Upper lobe of left lung (tissue), 6 donors: ENCODE measurements around the gene PRKAR1B. TPM values are rescaled to one million over a fixed set of nuclear protein-coding genes. Genes with fewer than 3 reads are reported as not detected.

Experiments used
- ATAC-seq, 2 donors: fragments of 200-7000 bp; cut with Tn5 transposase; one replicate each; pipeline ENCODE4 v1.9.1; 2022; ENCODE audit warnings: mild to moderate bottlenecking in 2 of 2, moderate library complexity in 2 of 2; ENCODE audit not compliant: low FRiP score in 2 of 2
- DNase-seq, 2 donors: peaks; one replicate each; pipeline ENCODE4 v3.0.0-alpha.2; 2019 to 2020
- H3K27ac ChIP-seq, 4 donors: fragments of 200-600 bp; sonication (generic); one replicate each; pipeline ENCODE4 v1.5.1; 2016 to 2019
- H3K27me3 ChIP-seq, 4 donors: fragments of 200-600 bp; sonication (generic); one replicate each; pipeline ENCODE4 v1.5.1; 2017 to 2019
- H3K36me3 ChIP-seq, 4 donors: fragments of 200-600 bp; sonication (generic); one replicate each; pipeline ENCODE4 v1.5.1; 2016 to 2019
- H3K4me1 ChIP-seq, 4 donors: fragments of 200-600 bp; sonication (generic); one replicate each; pipeline ENCODE4 v1.5.1; 2018 to 2019
- H3K4me3 ChIP-seq, 4 donors: fragments of 200-600 bp; sonication (generic); one replicate each; pipeline ENCODE4 v1.5.1; 2017 to 2019; ENCODE audit warnings: mild to moderate bottlenecking in 2 of 4, moderate library complexity in 1 of 4
- H3K9me3 ChIP-seq, 4 donors: fragments of 200-600 bp; sonication (generic); one replicate each; pipeline ENCODE4 v1.5.1; 2018 to 2019
- EP300 ChIP-seq, 4 donors: sonication (generic); formaldehyde crosslinking; IDR thresholded peaks; one replicate each; pipeline ENCODE4 v1.5.1; 2017; ENCODE audit warnings: antibody characterized with exemption in 4 of 4, control low read depth in 2 of 4
- POLR2A ChIP-seq, 4 donors: fragments of 450-650 bp; IDR thresholded peaks; one replicate each; pipeline ENCODE4 v1.5.1; 2016 to 2017; ENCODE audit warnings: antibody characterized with exemption in 4 of 4, mild to moderate bottlenecking in 2 of 4
- POLR2AphosphoS5 ChIP-seq, 2 donors: sonication (generic); formaldehyde crosslinking; IDR thresholded peaks; one replicate each; pipeline ENCODE4 v1.5.1; 2017; ENCODE audit warnings: antibody characterized with exemption in 2 of 2
- WGBS, 2 donors: methylation state at CpG; one replicate each; pipeline ENCODE4 v1.1.5; 2017 to 2018; 5-methylcytosine and 5-hydroxymethylcytosine counted together
- total RNA-seq, 6 donors: library from RNA; depleted of rRNA in 4 of 6; stranded (reverse); fragments of >200 nt in 4 of 6; gene quantifications; one replicate each; pipeline versions ENCODE4 v1.1.0 to v1.2.1, GENCODE V29; 2016 to 2021
- TF ChIP-seq, protein P1 (sequence below), 6 experiments: fragments of 450-650 bp in 4 of 6; fragments of 200-600 bp in 2 of 6; sonication (generic) in 2 of 6; IDR thresholded peaks; one replicate each; pipeline ENCODE4 v1.5.1; 2016 to 2019; ENCODE audit warnings: antibody characterized with exemption in 6 of 6
- donor health status: DM: no; HTN: no; CAD: no; lungs with moderate emphysema.
- donor health status: DM: no; HTN: yes; CAD: no; lungs with severe emphysema.

PRKAR1B gene
- total RNA-seq, 6 donors from 2014 or later: 10.3 to 24.4 (median 20.9) TPM

DNA sequence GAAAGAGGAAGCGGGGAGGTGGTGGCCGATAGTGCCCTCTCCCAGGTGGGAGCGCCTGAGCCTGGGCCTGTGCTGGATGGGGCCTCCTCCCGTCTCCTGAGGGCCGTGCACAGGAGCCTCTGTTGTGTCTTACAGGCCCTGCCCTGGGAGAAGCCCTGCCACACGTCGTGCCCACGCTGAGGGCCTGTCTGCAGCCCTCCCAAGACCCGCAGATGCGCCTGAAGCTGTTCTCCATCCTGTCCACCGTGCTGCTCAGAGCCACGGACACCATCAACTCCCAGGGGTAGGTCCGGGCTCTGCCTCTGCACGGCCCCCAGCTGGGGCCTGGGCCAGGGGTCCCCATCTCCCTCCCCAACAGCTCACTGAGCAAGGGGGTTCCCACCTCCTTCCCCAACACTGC lies 43.3 kb upstream of the PRKAR1B start:
- DNase-seq (no peak), ATAC-seq (no peak)
- Histone ChIP-seq H3K4me1 (peaks cover 13 to 18% (median 17%) of the 10 kb centered on the region in 4 donors), H3K27ac (peak overlapping the region; percentile 31 to 82 (median 69)), H3K4me3 (no peak overlapping the region), H3K9me3 (no peaks in the 10 kb centered on the region), H3K36me3 (peaks cover 0 to 58% (median 24%) of the 10 kb centered on the region in 4 donors), H3K27me3 (no peaks in the 10 kb centered on the region)
- TF ChIP-seq EP300 (IDR thresholded peaks at IDR 0.05) (no peak), POLR2A (IDR thresholded peaks at IDR 0.05) (no peak), POLR2AphosphoS5 (IDR thresholded peaks at IDR 0.05) (no peak)
- TF ChIP-seq, protein P1, sequence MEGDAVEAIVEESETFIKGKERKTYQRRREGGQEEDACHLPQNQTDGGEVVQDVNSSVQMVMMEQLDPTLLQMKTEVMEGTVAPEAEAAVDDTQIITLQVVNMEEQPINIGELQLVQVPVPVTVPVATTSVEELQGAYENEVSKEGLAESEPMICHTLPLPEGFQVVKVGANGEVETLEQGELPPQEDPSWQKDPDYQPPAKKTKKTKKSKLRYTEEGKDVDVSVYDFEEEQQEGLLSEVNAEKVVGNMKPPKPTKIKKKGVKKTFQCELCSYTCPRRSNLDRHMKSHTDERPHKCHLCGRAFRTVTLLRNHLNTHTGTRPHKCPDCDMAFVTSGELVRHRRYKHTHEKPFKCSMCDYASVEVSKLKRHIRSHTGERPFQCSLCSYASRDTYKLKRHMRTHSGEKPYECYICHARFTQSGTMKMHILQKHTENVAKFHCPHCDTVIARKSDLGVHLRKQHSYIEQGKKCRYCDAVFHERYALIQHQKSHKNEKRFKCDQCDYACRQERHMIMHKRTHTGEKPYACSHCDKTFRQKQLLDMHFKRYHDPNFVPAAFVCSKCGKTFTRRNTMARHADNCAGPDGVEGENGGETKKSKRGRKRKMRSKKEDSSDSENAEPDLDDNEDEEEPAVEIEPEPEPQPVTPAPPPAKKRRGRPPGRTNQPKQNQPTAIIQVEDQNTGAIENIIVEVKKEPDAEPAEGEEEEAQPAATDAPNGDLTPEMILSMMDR (IDR thresholded peaks at IDR 0.05): no peak
- WGBS, 2 donors: 91 to 97% methylated on average over 11 to 14 of the region's 14 CpGs

DNA sequence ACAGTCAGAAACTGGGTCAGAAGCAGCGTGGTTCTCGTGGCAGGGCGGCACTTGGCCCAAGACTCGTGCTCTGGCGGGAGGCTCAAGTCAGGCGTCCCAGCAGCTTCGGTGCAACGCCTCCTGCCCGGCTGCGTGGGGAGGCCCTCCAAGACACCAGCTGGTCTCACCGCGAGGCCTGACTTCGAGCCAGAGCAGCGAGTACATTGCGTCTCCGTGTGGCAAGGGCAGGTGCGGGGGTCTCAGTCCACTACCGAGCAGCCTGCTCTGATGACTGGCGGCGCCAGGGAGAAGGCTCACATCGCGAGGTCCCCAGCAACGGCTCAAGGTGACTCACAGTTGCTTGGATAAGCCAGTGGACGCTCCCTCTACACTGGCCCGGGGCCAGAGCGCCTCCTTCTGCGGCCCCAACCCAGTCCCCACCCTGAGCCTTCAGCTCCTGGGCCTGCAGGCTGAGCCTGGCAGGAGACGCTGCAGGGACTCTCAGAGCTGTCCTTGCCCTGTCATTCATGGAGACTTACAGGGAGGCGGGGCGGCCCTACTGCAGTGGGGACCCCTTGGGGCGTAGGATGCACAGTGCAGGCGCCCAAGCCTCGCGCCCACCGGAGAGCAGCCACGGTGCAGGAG lies 41.9 kb upstream of the PRKAR1B start:
- TF ChIP-seq, protein P1 (IDR thresholded peaks at IDR 0.05): no peak
- TF ChIP-seq EP300 (IDR thresholded peaks at IDR 0.05): no peak
- TF ChIP-seq POLR2A (IDR thresholded peaks at IDR 0.05): no peak
- TF ChIP-seq POLR2AphosphoS5 (IDR thresholded peaks at IDR 0.05): no peak
- peak in 1 of 2 donors; percentile 85 for DNase-seq
- WGBS, 2 donors: 90 to 91% methylated on average over 22 to 32 of the region's 36 CpGs
- Histone ChIP-seq H3K27ac (no peak overlapping the region), H3K36me3 (peaks cover 7 to 61% (median 34%) of the 10 kb centered on the region in 4 donors), H3K9me3 (no peaks in the 10 kb centered on the region), H3K27me3 (no peaks in the 10 kb centered on the region), H3K4me3 (no peak overlapping the region), H3K4me1 (peaks cover 13 to 18% (median 17%) of the 10 kb centered on the region in 4 donors)
- ATAC-seq: peak; percentile 40 to 77

DNA sequence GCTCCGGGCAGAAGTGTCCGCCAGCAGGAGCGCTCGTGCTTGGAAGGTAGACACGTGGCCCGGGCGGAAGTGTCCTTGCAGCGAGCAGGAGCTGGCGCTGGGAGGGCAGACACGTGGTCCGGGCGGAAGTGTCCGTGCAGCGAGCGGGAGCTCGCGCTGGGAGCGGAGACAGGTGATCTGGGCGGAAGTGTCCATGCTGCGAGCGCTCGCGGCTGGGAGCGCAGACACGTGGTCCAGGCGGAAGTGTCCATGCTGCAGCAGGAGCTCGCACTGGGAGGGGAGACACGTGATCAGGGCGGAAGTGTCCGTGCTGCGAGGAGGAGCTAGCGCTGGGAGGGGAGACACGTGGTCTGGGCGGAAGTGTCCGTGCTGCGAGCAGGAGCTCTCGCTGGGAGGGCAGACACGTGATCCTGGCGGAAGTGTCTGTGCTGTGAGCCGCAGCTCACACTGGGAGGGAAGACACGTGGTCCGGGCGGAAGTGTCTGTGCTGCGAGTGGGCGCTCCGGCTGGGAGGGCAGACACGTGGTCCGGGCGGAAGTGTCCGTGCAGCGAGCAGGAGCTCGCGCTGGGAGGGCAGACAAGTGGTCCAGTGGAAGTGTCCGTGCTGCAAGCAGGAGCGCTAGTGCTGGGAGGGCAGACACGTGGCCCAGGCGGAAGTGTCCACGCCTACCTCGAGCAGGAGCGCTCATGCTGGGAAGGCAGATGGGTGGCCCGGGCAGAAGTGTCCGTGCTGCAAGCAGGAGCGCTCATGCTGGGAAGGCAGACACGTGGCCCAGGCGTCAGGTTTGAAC lies 41.1 kb upstream of the PRKAR1B start:
- TF ChIP-seq EP300 (IDR thresholded peaks at IDR 0.05) (no peak), POLR2AphosphoS5 (IDR thresholded peaks at IDR 0.05) (no peak), POLR2A (IDR thresholded peaks at IDR 0.05) (no peak)
- TF ChIP-seq, protein P1 (IDR thresholded peaks at IDR 0.05): no peak
- H3K9me3 ChIP-seq: no peaks in the 10 kb centered on the region
- H3K27ac ChIP-seq: no peak overlapping the region
- ATAC-seq (peak in 1 of 2 donors; percentile 52), DNase-seq (peak in 1 of 2 donors; percentile 81)
- 84 to 87% methylated on average over 63 to 64 of the region's 65 CpGs for WGBS, 2 donors
- no peaks in the 10 kb centered on the region for H3K27me3 ChIP-seq
- peaks cover 13 to 61% (median 38%) of the 10 kb centered on the region in 4 donors for H3K36me3 ChIP-seq
- H3K4me1 ChIP-seq: peaks cover 13 to 18% (median 17%) of the 10 kb centered on the region in 4 donors
- peak overlapping the region in 1 of 4 donors; percentile 24 for H3K4me3 ChIP-seq

DNA sequence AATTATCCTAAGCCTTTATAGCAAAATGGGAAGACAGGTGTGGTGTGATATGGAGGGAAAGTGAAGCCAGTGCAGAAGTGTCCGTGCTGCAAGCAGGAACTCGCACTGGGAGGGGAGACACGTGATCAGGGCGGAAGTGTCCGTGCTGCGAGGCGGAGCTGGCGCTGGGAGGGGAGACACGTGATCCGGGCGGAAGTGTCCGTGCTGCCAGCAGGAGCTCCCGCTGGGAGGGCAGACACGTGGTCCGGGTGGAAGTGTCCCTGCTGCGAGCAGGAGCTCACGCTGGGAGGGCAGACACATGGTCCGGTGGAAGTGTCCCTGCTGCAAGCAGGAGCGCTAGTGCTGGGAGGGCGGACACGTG lies 40.5 kb upstream of the PRKAR1B start:
- 81 to 88% methylated on average over 20 of the region's 21 CpGs for WGBS, 2 donors
- ATAC-seq (no peak), DNase-seq (no peak)
- TF ChIP-seq, protein P1 (IDR thresholded peaks at IDR 0.05): no peak
- TF ChIP-seq POLR2AphosphoS5 (IDR thresholded peaks at IDR 0.05) (no peak), POLR2A (IDR thresholded peaks at IDR 0.05) (no peak), EP300 (IDR thresholded peaks at IDR 0.05) (no peak)
- H3K36me3 ChIP-seq: peaks cover 13 to 61% (median 42%) of the 10 kb centered on the region in 4 donors
- H3K27me3 ChIP-seq: no peaks in the 10 kb centered on the region
- peak overlapping the region in 1 of 4 donors; percentile 24 for H3K4me3 ChIP-seq
- no peaks in the 10 kb centered on the region for H3K9me3 ChIP-seq
- H3K27ac ChIP-seq: no peak overlapping the region
- H3K4me1 ChIP-seq: peaks cover 13 to 18% (median 17%) of the 10 kb centered on the region in 4 donors
